ENCODE data around the gene PHOX2A.

DNA sequence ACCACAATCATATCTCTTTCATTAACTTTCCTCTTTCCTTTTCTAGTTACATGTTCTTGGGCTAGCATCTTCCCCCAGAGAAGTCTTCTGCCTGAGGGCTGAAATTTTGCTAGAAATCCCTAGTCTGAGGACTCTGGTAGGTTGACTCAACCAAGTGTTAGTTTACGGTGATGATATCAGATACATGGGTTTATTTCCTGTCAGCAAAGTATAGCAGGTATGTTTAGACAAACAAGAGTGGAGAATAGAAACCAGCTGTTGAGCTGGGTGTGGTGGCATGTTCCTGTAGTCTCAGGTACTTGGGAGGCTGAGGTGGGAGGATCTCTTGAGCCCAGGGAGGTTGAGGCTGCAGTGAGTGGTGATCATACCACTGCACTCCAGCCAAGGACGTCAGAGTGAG is 40.8 kb downstream of the PHOX2A start:
- no peak for TF ChIP-seq ZNF274 (IDR thresholded peaks at IDR 0.05; ENCODE audit: low read depth, low read length)
- TF ChIP-seq YY1 (IDR thresholded peaks at IDR 0.05; ENCODE audit: insufficient read depth, insufficient read length): no peak

Measured in NT2/D1 (cell line).